ENCODE results near the gene ASB7. TPM values are rescaled to one million over a fixed set of nuclear protein-coding genes. Genes with fewer than 3 reads are reported as not detected.
A peak's percentile ranks its signal among the peaks of the same experiment; 100 is the strongest.
"Not testable (repeated sequence)": the region's sequence is repeated elsewhere in the genome, so short reads cannot be mapped to it uniquely, and the experiment has no call there.

The ASB7 gene
- total RNA-seq, 1 donor from 2014 or later: 17.3 TPM

- DNase-seq (ENCODE audit: low read depth): no peak
- Histone ChIP-seq H3K4me3 (ENCODE audit: low read depth, low read length) (no peak overlapping the region), H3K27me3 (ENCODE audit: control insufficient read depth, insufficient read depth, low read length) (no peaks in the 10 kb centered on the region), H3K36me3 (ENCODE audit: control insufficient read depth, insufficient read depth, low read length) (no peaks in the 10 kb centered on the region)
- no peak for TF ChIP-seq CTCF (IDR thresholded peaks at IDR 0.05; ENCODE audit: insufficient read depth, low read length, poor library complexity, severe bottlenecking)
Measured at GRCh38 chr15:100670505-100671021, 68.2 kb downstream of the ASB7 start.

- Histone ChIP-seq H3K36me3 (ENCODE audit: control insufficient read depth, insufficient read depth, low read length) (no peaks in the 10 kb centered on the region), H3K4me3 (ENCODE audit: low read depth, low read length) (no peak overlapping the region), H3K27me3 (ENCODE audit: control insufficient read depth, insufficient read depth, low read length) (no peaks in the 10 kb centered on the region)
- no peak for DNase-seq (ENCODE audit: low read depth)
- no peak for TF ChIP-seq CTCF (IDR thresholded peaks at IDR 0.05; ENCODE audit: insufficient read depth, low read length, poor library complexity, severe bottlenecking)
Measured at GRCh38 chr15:100671124-100671680, 68.8 kb downstream of the ASB7 start.

GRCh38 chr15:100671858-100672543, 69.6 kb downstream of the ASB7 start:
- TF ChIP-seq CTCF (IDR thresholded peaks at IDR 0.05; ENCODE audit: insufficient read depth, low read length, poor library complexity, severe bottlenecking): peak; percentile 63
- Histone ChIP-seq H3K4me3 (ENCODE audit: low read depth, low read length) (no peak overlapping the region), H3K27me3 (ENCODE audit: control insufficient read depth, insufficient read depth, low read length) (no peaks in the 10 kb centered on the region), H3K36me3 (ENCODE audit: control insufficient read depth, insufficient read depth, low read length) (no peaks in the 10 kb centered on the region)
- DNase-seq (ENCODE audit: low read depth): no peak

- no peak overlapping the region for H3K4me3 ChIP-seq (ENCODE audit: low read depth, low read length)
- TF ChIP-seq CTCF (IDR thresholded peaks at IDR 0.05; ENCODE audit: insufficient read depth, low read length, poor library complexity, severe bottlenecking): no peak
- no peaks in the 10 kb centered on the region for H3K27me3 ChIP-seq (ENCODE audit: control insufficient read depth, insufficient read depth, low read length)
- H3K36me3 ChIP-seq (ENCODE audit: control insufficient read depth, insufficient read depth, low read length): no peaks in the 10 kb centered on the region
- no peak for DNase-seq (ENCODE audit: low read depth)
Measured at GRCh38 chr15:100672959-100673358, 70.6 kb downstream of the ASB7 start.

- H3K4me3 ChIP-seq (ENCODE audit: low read depth, low read length); H3K36me3 ChIP-seq (ENCODE audit: control insufficient read depth, insufficient read depth, low read length); DNase-seq (ENCODE audit: low read depth); H3K27me3 ChIP-seq (ENCODE audit: control insufficient read depth, insufficient read depth, low read length): not testable (repeated sequence)
Measured at GRCh38 chr15:100679151-100679550, 76.8 kb downstream of the ASB7 start.

GRCh38 chr15:100680726-100681125, 78.3 kb downstream of the ASB7 start:
- TF ChIP-seq CTCF (IDR thresholded peaks at IDR 0.05; ENCODE audit: insufficient read depth, low read length, poor library complexity, severe bottlenecking): no peak
- no peaks in the 10 kb centered on the region for H3K36me3 ChIP-seq (ENCODE audit: control insufficient read depth, insufficient read depth, low read length)
- no peak overlapping the region for H3K4me3 ChIP-seq (ENCODE audit: low read depth, low read length)
- no peak for DNase-seq (ENCODE audit: low read depth)
- no peaks in the 10 kb centered on the region for H3K27me3 ChIP-seq (ENCODE audit: control insufficient read depth, insufficient read depth, low read length)

Data from kidney epithelial cell (primary cell).